ENCODE results near the gene DDX1.

GRCh38 chr2:15669375-15669910 is 77.8 kb downstream of the DDX1 start:
- TF ChIP-seq POLR2A (IDR thresholded peaks at IDR 0.05; ENCODE audit: low read length): no peak
- TF ChIP-seq GATA1 (IDR thresholded peaks at IDR 0.05; ENCODE audit: low read depth, low read length): no peak
